DOHH2 (cell line): ENCODE measurements around the gene FILIP1L.

ENCODE experiments used
- EZH2phosphoT487 ChIP-seq: fragments of 200-600 bp; sonication (generic); IDR thresholded peaks from 2 replicates; pipeline ENCODE4 v1.6.1; 2017; ENCODE audit warnings: borderline replicate concordance, mild to moderate bottlenecking, antibody characterized with exemption, low read length, moderate library complexity, mixed read lengths
- TF ChIP-seq, protein P1 (sequence below): fragments of 200-600 bp; sonication (generic); IDR thresholded peaks from one replicate; pipeline ENCODE4 v1.5.1; 2014; ENCODE audit warnings: antibody characterized with exemption, mild to moderate bottlenecking, low read depth, low read length; ENCODE audit not compliant: poor library complexity, severe bottlenecking

DNA sequence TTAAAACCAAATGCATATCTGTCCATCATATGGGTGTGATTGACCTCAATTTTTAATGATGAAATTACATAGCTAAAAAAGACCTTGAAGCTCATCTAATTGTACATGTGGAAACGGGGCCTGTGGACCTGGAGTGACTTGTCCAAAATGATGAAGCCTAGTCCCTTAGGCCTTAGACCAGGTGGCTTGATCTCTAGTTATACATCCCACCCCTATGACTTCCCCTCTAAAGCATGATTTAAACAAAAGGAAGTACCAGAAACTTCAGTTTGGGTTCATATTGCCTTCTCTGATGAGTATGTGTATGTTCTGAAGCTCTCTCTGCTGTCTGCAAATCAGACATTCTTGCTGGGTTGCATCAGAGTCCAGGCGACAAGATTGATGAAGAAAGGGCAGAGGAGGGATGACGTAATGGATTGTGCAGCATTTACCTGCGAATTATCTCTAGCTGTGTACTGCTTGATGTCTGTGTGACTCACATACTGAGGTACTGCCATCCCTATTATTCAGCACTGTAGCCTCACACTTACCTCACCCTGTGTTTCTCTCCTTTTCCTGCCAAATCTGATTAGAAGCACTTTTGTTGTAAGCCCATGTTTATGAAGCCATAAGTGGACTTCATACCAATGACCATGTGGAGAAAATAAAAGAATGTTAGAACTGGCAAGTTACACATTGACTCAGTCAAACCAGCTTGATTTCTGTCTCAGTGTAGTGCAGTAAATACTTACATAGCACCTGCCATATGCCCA lies 111.5 kb downstream of the FILIP1L start:
- TF ChIP-seq, protein P1, sequence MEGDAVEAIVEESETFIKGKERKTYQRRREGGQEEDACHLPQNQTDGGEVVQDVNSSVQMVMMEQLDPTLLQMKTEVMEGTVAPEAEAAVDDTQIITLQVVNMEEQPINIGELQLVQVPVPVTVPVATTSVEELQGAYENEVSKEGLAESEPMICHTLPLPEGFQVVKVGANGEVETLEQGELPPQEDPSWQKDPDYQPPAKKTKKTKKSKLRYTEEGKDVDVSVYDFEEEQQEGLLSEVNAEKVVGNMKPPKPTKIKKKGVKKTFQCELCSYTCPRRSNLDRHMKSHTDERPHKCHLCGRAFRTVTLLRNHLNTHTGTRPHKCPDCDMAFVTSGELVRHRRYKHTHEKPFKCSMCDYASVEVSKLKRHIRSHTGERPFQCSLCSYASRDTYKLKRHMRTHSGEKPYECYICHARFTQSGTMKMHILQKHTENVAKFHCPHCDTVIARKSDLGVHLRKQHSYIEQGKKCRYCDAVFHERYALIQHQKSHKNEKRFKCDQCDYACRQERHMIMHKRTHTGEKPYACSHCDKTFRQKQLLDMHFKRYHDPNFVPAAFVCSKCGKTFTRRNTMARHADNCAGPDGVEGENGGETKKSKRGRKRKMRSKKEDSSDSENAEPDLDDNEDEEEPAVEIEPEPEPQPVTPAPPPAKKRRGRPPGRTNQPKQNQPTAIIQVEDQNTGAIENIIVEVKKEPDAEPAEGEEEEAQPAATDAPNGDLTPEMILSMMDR: no peak
- TF ChIP-seq EZH2phosphoT487: no peak
